ENCODE data around the gene PPARG.
"Not testable (repeated sequence)": the region's sequence is repeated elsewhere in the genome, so short reads cannot be mapped to it uniquely, and the experiment has no call there.

The PPARG gene

DNA sequence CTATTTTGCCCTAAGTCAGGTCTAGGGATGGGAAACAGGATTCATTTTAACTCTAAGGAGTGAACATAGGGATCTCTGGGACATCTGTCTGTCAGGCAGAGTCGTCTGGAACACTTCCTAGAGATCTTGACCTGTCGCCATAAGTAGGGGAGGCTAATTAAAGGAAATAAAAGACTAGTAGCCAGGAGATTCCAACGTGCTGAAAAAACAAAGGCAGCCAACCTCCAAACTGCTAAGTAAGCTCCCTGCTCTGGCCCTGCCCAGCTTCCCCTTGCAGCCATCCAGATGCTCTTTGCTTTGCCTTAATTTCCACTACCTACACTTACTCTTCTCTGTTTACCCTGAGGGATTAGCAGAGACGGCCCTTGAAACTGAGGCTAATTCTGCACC lies 177.0 kb downstream of the PPARG start:
- FAIRE-seq: no peak

- no peak for FAIRE-seq
Observed at GRCh38 chr3:12467746-12468145, 178.9 kb downstream of the PPARG start.

DNA sequence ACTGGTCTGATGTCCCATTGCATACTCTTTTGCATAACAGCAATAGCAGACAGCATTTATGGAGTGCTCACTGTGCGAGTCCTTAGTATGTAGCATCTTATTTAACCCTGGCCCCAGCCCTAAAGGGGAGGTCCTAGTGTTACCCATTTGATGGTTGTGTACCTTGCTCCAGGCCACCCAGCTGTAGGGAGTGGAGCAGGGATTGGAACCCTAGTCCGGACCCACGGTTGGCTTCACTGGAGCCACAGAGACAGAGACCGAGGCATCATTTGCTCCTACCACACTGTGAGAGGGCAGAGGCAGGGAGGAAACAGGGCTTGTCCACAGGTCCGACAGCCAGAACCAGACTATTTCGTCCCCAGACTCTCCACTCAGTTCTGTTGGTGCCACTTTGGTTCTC lies 179.4 kb downstream of the PPARG start:
- FAIRE-seq: no peak

GRCh38 chr3:12468757-12469156 lies 179.9 kb downstream of the PPARG start:
- no peak for FAIRE-seq

DNA sequence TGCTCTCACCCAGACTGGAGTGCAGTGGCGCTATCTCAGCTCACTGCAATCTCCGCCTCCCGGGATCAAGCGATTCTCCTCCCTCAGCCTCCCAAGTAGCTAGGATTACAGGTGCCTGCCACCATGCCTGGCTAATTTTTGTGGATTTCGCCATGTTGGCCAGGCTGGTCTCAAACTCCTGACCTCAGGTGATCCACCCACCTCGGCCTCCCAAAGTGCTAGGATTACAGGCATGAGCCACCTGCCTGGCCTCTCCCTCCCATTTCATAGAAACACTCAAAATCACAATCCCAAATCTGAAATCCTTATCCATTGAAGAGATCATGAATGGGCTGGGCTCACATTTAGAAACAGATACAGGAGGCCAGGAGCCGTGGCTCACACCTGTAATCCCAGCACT lies 180.4 kb downstream of the PPARG start:
- FAIRE-seq: not testable (repeated sequence)

GRCh38 chr3:12470111-12470510 lies 181.2 kb downstream of the PPARG start:
- no peak for FAIRE-seq

DNA sequence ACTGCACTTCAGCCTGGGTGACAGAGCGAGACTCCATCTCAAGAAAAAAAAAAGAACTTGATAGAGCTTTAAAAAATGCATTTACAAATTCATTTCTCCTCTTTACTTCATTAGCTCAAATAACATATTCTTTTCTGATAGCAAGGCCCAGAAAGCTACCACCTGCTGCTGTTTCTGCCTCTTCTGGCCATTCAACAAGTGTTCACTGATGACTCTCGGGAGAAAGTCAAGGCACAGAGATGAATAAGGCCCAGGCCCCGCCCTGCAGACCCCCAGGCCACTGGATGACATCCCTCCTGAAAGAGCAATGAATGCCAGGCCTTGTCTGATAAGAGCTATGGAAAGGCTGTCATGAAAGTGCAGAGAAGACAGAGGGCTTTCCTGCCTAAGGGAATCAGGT lies 181.8 kb downstream of the PPARG start:
- no peak for FAIRE-seq

DNA sequence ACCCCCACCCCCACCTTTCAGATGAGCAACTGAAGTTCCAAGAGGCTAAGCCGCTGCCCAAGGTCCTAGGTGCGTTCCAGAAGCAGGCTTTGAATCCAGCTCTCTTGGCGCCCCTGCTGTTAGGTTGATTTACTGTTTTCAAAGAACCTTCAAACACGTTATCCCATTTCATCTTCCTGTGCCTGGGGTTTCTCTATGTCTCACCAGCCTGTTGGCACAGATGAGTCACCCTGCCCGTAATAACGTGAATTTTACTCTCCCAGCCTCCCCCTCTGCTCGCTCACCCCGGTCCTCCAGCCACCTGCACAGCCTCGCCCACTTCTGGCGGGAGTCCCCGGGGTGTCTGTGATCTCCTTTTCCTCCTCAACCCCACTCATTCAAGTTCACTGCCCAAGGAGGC lies 182.4 kb downstream of the PPARG start:
- no peak for FAIRE-seq

DNA sequence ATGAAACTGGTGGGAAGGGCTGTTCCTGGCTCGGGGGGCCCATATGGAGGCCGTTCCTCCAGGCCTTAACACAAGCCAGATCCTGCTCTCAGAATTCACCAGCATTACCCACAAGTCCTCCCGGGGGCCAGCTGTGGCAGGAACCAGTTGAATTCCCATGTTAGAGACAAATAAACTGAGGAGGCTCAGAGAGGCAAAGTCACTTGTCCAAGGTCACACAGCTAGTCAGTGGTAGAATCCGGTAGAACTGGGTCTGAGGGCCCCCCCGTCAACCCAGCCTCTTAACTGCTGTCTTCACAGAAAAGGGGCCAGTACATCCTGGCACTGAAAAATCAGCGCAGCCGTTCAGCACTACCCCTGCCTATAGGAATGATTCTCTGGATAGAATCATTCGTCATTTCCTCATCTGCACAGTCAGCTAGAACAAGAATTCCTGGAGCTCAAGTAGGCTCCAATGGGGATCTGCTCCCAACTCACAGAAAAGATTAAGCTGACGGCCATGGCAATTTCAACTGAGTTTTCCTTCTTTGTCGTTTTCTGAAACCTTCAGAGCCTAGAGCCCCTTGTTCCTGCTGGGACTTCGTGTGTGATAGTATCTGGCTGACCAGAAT lies 183.2 kb downstream of the PPARG start:
- FAIRE-seq: no peak

GRCh38 chr3:12472796-12473195 lies 183.9 kb downstream of the PPARG start:
- no peak for FAIRE-seq

DNA sequence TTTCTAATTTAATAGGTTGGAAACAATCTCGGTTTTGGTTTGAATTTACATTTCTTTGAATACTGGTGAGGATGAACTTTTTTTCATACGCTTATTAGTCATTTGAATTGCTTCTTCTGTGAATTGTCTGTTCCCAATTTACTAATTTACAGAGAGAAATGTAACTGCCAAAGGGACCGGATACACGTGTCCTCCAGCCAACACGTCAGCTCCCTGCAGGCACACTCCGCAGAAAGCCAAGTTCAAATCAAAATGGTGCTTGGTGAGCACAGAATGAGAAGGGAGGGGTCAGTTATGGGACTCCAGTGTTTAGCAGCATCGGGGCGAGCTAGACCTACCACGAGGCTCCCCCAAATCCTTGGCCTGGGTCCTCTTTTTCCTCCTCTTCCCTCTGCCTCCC lies 184.6 kb downstream of the PPARG start:
- no peak for FAIRE-seq

DNA sequence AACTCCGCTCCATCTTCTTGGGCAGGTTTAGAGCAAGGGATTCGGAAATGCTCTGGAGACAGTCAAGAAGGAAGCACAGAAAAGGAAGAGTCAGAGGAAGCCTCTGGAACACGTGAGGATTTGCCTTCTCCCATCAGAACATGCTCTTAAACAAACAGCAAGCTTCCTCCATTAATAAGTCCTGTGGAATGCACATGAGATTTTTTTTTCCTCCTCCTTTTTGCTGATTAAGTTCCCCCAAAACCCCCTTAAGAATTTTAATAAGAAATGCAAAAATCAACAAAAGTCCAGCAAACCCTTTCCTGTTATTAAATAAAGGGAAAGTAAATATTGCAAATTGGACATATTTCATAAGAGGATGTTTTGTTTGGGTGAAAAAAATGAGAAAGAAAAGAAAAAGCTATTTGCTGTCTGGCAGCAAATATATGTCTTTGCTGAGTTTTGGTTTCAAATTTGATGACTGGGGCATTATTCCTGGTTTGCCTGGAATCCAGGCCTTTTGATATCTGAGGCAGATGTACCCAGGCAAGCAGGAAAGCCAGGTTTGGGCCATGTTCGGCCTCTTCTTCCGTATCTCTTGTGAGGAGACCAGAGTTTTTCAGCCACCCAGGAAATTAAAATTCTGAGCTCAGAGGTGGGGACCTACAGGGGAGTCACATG lies 187.5 kb downstream of the PPARG start:
- no peak for FAIRE-seq

DNA sequence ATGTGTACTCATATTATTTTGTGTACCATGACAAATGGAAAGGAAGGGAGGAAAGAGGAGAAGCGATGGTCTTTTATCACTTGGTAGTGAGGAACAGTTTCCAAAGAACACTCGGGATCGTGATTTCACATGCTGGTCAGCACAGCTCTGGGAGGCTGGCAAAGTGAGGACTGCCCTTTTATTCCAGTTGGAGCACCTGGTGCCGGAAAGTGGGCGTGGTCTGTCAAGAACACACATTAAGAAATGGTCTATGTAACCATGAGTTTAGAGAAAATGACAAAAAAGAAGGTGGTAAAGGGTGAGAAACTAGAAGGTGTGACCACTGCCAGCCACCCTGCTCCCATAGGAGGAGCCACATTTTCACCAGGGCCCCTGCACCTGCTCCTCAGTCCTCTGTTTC lies 188.4 kb downstream of the PPARG start:
- no peak for FAIRE-seq

- no peak for FAIRE-seq
Observed at GRCh38 chr3:12478326-12478725, 189.5 kb downstream of the PPARG start.

GRCh38 chr3:12479198-12479597 lies 190.3 kb downstream of the PPARG start:
- FAIRE-seq: not testable (repeated sequence)

- FAIRE-seq: no peak
Observed at GRCh38 chr3:12479919-12480427, 191.1 kb downstream of the PPARG start.

- FAIRE-seq: no peak
Observed at GRCh38 chr3:12483410-12483809, 194.5 kb downstream of the PPARG start.

- FAIRE-seq: no peak
Observed at GRCh38 chr3:12483872-12484197, 195.0 kb downstream of the PPARG start.
